HepG2 (cell line): ENCODE measurements around the gene IPP. TPM values are rescaled to one million over a fixed set of nuclear protein-coding genes. Genes with fewer than 3 reads are reported as not detected.

Experiments
- ATF6 ChIP-seq: sonication (generic); formaldehyde crosslinking; conservative IDR thresholded peaks from 2 replicates; pipeline ENCODE4 v1.4.0; 2020; ENCODE audit warnings: missing genetic modification reagents
- BORCS8-MEF2B ChIP-seq: sonication (generic); formaldehyde crosslinking; IDR thresholded peaks from 2 replicates; pipeline ENCODE4 v1.8.0; 2022; ENCODE audit warnings: mild to moderate bottlenecking, missing genetic modification reagents
- CHD2 ChIP-seq: IDR thresholded peaks from 2 replicates; pipeline ENCODE4 v1.6.1; 2011; ENCODE audit warnings: low read depth, low read length, improper control_type of control experiment
- FOXK1 ChIP-seq: sonication (generic); formaldehyde crosslinking; IDR thresholded peaks from 2 replicates; pipeline ENCODE4 v1.4.0; 2020; ENCODE audit warnings: low read depth, missing genetic modification reagents, borderline replicate concordance
- MBD4 ChIP-seq: IDR thresholded peaks from 2 replicates; pipeline ENCODE4 v1.6.1; 2012; ENCODE audit warnings: low read length, inconsistent platforms, borderline replicate concordance
- MTF1 ChIP-seq: sonication (generic); formaldehyde crosslinking; IDR thresholded peaks from 2 replicates; pipeline ENCODE4 v1.5.0; 2020; ENCODE audit warnings: missing genetic modification reagents
- NCOA5 ChIP-seq: sonication (generic); formaldehyde crosslinking; IDR thresholded peaks from 2 replicates; pipeline ENCODE4 v1.4.0; 2020; ENCODE audit warnings: missing genetic modification reagents
- NFE2 ChIP-seq: sonication (generic); formaldehyde crosslinking; IDR thresholded peaks from 2 replicates; pipeline ENCODE4 v1.4.0; 2020; ENCODE audit warnings: missing genetic modification reagents
- RFX3 ChIP-seq: IDR thresholded peaks from 2 replicates; pipeline ENCODE4 v1.6.1; 2016; ENCODE audit warnings: missing biosample characterization, missing genetic modification reagents
- TBX2 ChIP-seq: sonication (generic); formaldehyde crosslinking; IDR thresholded peaks from 2 replicates; pipeline ENCODE4 v1.5.0; 2020; ENCODE audit warnings: missing genetic modification reagents, mild to moderate bottlenecking, borderline replicate concordance
- TFDP1 ChIP-seq: IDR thresholded peaks from 2 replicates; pipeline ENCODE4 v1.6.1; 2016; ENCODE audit warnings: missing compliant biosample characterization, missing genetic modification reagents, borderline replicate concordance
- ZNF225 ChIP-seq: sonication (generic); formaldehyde crosslinking; IDR thresholded peaks from 2 replicates; pipeline ENCODE4 v1.4.0; 2020; ENCODE audit warnings: mild to moderate bottlenecking, missing genetic modification reagents
- ZNF607 ChIP-seq: sonication (generic); formaldehyde crosslinking; IDR thresholded peaks from 2 replicates; pipeline ENCODE4 v1.5.1; 2020; ENCODE audit warnings: missing genetic modification reagents, mild to moderate bottlenecking, borderline replicate concordance
- ZNF709 ChIP-seq: sonication (generic); formaldehyde crosslinking; IDR thresholded peaks from 2 replicates; pipeline ENCODE4 v1.5.0; 2020; ENCODE audit warnings: mild to moderate bottlenecking, missing genetic modification reagents
- polyA plus RNA-seq, 8 experiments: library from polyadenylated mRNA; depleted of rRNA in 3 of 8; stranded (reverse) in 7 of 8; unstranded in 1 of 8; fragments of >200 nt; fragmentation: Illumina TruSeq in 4 of 8; extraction: Trizol in 4 of 8; gene quantifications; 2 replicates each; pipeline versions ENCODE4 v1.2.1 to v1.2.3, GENCODE V29; 2011 to 2016; ENCODE audit warnings: low read depth in 4 of 8, missing spikeins in 1 of 8, mixed read lengths in 1 of 8; ENCODE audit not compliant: insufficient read depth in 1 of 8
- total RNA-seq, 5 experiments: library from RNA; depleted of rRNA; stranded (reverse); fragments of >200 nt; fragmentation: Illumina TruSeq; extraction: Trizol; gene quantifications; 2 replicates each; pipeline ENCODE4 v1.2.3, GENCODE V29; 2016; ENCODE audit warnings: low read depth in 1 of 5
- TF ChIP-seq, protein P1 (sequence below): sonication (generic); formaldehyde crosslinking; IDR thresholded peaks from 2 replicates; pipeline ENCODE4 v1.8.1; 2023; ENCODE audit warnings: mild to moderate bottlenecking, inconsistent platforms, moderate library complexity, missing genetic modification reagents, borderline replicate concordance
- TF ChIP-seq, protein P2 (sequence below): sonication (generic); formaldehyde crosslinking; IDR thresholded peaks from 2 replicates; pipeline ENCODE4 v1.4.0; 2020; ENCODE audit warnings: missing genetic modification reagents, borderline replicate concordance

IPP gene
- total and polyA plus RNA-seq, 2 of the 13 experiments (the other 11 are each of a cell fraction or from before 2014, with no cell fraction given), result 3.0 to 9.7 TPM

- peak; percentile 43; the same call in 1 of the 2 replicates for TF ChIP-seq TFDP1 (CRISPR knock-in tag)
- no peak; the same call in 1 of the 2 replicates for TF ChIP-seq BORCS8-MEF2B (CRISPR knock-in tag)
- no peak for TF ChIP-seq NFE2
- peak; percentile 33; the same call in 1 of the 2 replicates for TF ChIP-seq CHD2
- no peak for TF ChIP-seq NCOA5 (CRISPR knock-in tag)
- no peak for TF ChIP-seq MTF1 (CRISPR knock-in tag)
- peak; percentile 31; the same call in 1 of the 2 replicates for TF ChIP-seq ZNF607 (CRISPR knock-in tag)
- TF ChIP-seq ZNF225 (CRISPR knock-in tag), result peak; percentile 11; the same call in 1 of the 2 replicates
- TF ChIP-seq, protein P1, sequence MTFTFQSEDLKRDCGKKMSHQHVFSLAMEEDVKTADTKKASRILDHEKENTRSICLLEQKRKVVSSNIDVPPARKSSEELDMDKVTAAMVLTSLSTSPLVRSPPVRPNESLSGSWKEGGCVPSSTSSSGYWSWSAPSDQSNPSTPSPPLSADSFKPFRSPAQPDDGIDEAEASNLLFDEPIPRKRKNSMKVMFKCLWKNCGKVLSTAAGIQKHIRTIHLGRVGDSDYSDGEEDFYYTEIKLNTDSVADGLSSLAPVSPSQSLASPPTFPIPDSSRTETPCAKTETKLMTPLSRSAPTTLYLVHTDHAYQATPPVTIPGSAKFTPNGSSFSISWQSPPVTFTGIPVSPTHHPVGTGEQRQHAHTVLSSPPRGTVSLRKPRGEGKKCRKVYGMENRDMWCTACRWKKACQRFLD (CRISPR knock-in tag), result no peak
- no peak for TF ChIP-seq ATF6 (CRISPR knock-in tag)
- no peak for TF ChIP-seq MBD4
- TF ChIP-seq RFX3 (CRISPR knock-in tag), result no peak
- TF ChIP-seq FOXK1 (CRISPR knock-in tag), result peak; percentile 49; the same call in 1 of the 2 replicates
- TF ChIP-seq TBX2 (CRISPR knock-in tag), result 0 out of 2 replicates have a peak, but pooled peaks have one; percentile 25
- TF ChIP-seq, protein P2, sequence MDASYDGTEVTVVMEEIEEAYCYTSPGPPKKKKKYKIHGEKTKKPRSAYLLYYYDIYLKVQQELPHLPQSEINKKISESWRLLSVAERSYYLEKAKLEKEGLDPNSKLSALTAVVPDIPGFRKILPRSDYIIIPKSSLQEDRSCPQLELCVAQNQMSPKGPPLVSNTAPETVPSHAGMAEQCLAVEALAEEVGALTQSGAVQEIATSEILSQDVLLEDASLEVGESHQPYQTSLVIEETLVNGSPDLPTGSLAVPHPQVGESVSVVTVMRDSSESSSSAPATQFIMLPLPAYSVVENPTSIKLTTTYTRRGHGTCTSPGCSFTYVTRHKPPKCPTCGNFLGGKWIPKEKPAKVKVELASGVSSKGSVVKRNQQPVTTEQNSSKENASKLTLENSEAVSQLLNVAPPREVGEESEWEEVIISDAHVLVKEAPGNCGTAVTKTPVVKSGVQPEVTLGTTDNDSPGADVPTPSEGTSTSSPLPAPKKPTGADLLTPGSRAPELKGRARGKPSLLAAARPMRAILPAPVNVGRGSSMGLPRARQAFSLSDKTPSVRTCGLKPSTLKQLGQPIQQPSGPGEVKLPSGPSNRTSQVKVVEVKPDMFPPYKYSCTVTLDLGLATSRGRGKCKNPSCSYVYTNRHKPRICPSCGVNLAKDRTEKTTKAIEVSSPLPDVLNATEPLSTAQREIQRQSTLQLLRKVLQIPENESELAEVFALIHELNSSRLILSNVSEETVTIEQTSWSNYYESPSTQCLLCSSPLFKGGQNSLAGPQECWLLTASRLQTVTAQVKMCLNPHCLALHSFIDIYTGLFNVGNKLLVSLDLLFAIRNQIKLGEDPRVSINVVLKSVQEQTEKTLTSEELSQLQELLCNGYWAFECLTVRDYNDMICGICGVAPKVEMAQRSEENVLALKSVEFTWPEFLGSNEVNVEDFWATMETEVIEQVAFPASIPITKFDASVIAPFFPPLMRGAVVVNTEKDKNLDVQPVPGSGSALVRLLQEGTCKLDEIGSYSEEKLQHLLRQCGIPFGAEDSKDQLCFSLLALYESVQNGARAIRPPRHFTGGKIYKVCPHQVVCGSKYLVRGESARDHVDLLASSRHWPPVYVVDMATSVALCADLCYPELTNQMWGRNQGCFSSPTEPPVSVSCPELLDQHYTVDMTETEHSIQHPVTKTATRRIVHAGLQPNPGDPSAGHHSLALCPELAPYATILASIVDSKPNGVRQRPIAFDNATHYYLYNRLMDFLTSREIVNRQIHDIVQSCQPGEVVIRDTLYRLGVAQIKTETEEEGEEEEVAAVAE, result no peak
- TF ChIP-seq ZNF709 (CRISPR knock-in tag), result peak; percentile 63; the same call in 1 of the 2 replicates
These were observed 63.3 kb downstream of the IPP start (continued) for GRCh38 chr1:45687014-45687753.
